ENCODE results near the gene TMEM255B.

TMEM255B gene

GRCh38 chr13:113819731-113820715, 61.0 kb downstream of the TMEM255B start (continued):
- TF ChIP-seq CREB5 (CRISPR knock-in tag; IDR thresholded peaks at IDR 0.05; ENCODE audit: low read depth) (no peak), PPARA (CRISPR knock-in tag; IDR thresholded peaks at IDR 0.05; ENCODE audit: borderline replicate concordance) (no peak), OSR1 (CRISPR knock-in tag; IDR thresholded peaks at IDR 0.05) (no peak), ARNTL (CRISPR knock-in tag; IDR thresholded peaks at IDR 0.05; ENCODE audit: borderline replicate concordance, low read depth) (no peak), ZFP3 (CRISPR knock-in tag; IDR thresholded peaks at IDR 0.05) (no peak), ZNF8 (CRISPR knock-in tag; IDR thresholded peaks at IDR 0.05) (no peak)

GRCh38 chr13:113820813-113821651, 62.0 kb downstream of the TMEM255B start:
- TF ChIP-seq TSHZ2 (CRISPR knock-in tag; IDR thresholded peaks at IDR 0.05) (0 out of 2 replicates have a peak, but pooled peaks have one; percentile 17), GLIS3 (CRISPR knock-in tag; IDR thresholded peaks at IDR 0.05) (no peak)
- ATAC-seq, result peak; percentile 93

GRCh38 chr13:113821847-113822246, 62.8 kb downstream of the TMEM255B start:
- no peak for ATAC-seq
- no peak for TF ChIP-seq CREB5 (CRISPR knock-in tag; IDR thresholded peaks at IDR 0.05; ENCODE audit: low read depth)
- no peak for TF ChIP-seq TOX (CRISPR knock-in tag; IDR thresholded peaks at IDR 0.05; ENCODE audit: borderline replicate concordance)
- TF ChIP-seq ESRRG (CRISPR knock-in tag; IDR thresholded peaks at IDR 0.05), result no peak

- no peak for ATAC-seq
- TF ChIP-seq CSRNP3 (CRISPR knock-in tag; IDR thresholded peaks at IDR 0.05), result no peak
- no peak for TF ChIP-seq SNAI2 (CRISPR knock-in tag; IDR thresholded peaks at IDR 0.05)
- no peak for TF ChIP-seq CSDC2 (CRISPR knock-in tag; IDR thresholded peaks at IDR 0.05)
- no peak for TF ChIP-seq ZFP30 (CRISPR knock-in tag; IDR thresholded peaks at IDR 0.05)
- no peak for TF ChIP-seq ISL1 (CRISPR knock-in tag; IDR thresholded peaks at IDR 0.05)
- no peak for TF ChIP-seq CREB5 (CRISPR knock-in tag; IDR thresholded peaks at IDR 0.05; ENCODE audit: low read depth)
- no peak for TF ChIP-seq TOX (CRISPR knock-in tag; IDR thresholded peaks at IDR 0.05; ENCODE audit: borderline replicate concordance)
- TF ChIP-seq ZNF565 (CRISPR knock-in tag; conservative IDR thresholded peaks at IDR 0.05; ENCODE audit: low read depth), result no peak
Observed at GRCh38 chr13:113822266-113822665, 63.2 kb downstream of the TMEM255B start.
